Hippocampal formation (tissue), 2 donors: ENCODE measurements around the gene TXNRD1.
"Not testable (repeated sequence)": the region's sequence is repeated elsewhere in the genome, so short reads cannot be mapped to it uniquely, and the experiment has no call there.

Experiments used
- DNase-seq, 2 donors: peaks; one replicate each; lab custom pipeline; 2025; lab: John Stamatoyannopoulos, UW

The TXNRD1 gene

DNA sequence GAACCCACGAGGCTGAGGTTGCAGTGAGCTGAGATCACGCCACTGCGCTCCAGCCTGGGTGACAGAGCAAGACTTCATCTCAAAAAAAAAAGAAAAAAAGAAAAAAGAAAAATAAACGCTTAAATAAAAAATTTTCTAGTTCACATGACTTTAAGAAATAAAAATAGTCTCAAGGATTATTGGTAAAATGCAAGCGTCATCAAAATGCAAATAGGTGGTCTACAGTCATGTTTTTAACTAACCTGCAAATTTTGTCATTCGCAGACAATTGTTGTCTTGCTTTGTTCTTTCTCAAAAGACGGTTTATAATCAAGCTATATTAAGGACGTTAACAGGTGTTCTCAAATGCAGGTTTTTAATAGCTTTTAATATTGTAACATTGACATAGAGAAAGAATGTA is 22.4 kb downstream of the TXNRD1 start:
- no peak for DNase-seq

DNA sequence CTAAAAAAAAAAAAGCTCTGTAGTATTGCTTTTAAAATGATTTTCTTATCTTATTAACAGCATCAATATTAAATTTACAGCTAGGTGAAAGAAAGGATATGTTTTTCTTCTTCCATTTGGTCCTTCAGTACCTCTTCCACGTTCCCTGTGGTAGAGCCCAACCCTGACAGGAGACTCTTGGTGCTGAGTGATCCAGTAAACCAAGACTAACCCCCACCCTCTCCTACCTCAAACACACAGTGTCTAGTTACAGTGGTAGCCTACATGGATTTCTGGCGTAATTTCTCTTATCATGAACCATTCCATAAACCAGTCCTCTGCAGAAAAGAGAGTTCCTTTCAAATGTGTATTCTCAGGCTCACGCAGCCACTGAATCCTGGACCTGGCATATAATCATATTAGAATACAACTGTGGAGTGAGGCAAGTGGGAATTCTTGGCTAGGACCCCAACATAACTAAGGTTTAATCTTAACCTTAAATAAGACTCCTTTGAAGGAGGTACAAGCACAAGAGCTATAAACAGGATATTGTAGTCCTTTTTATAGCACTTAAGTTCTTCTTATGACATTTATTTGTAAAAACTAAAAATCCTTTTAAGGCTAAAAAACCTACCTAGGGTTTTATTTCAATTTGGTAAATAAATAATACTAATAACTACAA is 27.1 kb downstream of the TXNRD1 start:
- no peak for DNase-seq

DNA sequence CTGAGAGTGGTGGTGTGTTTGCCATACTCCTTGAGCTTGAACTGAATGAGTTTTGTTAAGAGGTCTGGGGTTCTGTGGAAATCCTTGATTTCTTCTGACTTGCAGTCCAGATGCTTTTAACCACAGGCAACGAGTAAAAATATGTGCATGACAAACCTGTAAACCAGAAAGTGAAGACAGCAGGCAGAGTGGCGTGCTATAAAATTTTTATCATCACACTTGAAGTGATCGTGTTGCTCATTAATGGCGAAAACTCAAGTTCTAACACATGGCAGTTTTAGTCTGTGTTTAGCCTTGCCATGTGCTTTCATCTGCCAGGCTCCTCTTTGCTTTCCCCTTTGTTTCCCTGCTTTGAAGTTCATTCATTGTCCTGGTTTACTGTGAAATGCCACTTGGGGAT is 28.0 kb downstream of the TXNRD1 start:
- no peak for DNase-seq

GRCh38 chr12:104243971-104244370 is 28.4 kb downstream of the TXNRD1 start:
- DNase-seq: no peak

DNA sequence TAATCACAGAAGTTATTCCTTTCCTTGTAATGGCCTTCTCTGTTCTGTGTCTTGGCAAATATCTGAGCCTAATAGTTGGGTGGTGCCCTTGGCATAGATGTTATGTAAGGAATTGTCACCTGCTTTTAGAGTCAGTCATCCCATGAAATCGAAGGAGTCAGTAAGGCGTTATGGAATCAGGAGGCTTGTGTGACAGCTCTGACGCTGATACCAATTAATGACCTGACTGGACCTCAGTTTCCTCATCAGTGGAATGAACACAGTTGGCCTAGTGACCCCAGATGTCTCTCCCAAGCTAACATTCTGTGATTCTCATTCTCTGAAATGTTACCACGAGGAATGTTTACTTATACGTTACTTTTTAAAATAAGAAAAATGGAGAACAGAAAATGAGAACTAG is 32.1 kb downstream of the TXNRD1 start:
- no peak for DNase-seq

- DNase-seq: no peak
Observed at GRCh38 chr12:104248444-104248843, 32.9 kb downstream of the TXNRD1 start.

DNA sequence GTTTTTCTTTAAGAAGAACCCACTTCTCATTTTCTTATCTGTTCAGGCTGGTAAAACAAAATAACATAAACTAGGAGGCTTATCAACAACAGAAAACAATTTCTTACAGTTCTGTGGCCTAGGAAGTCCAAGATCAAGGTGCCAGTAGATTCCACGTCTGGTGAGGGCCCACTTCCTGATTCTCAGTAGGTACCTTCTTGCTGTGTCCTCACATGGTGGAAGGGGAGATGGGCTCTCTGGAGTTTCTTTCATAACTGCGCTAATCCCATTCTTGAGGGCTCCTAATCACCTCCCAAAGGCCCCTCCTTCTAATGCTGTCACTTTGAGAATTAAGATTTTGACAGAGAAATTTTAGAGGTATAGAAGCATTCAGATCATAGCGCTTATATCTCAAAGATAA is 33.4 kb downstream of the TXNRD1 start:
- DNase-seq: no peak

- no peak for DNase-seq
Observed at GRCh38 chr12:104249898-104250297, 34.3 kb downstream of the TXNRD1 start.

DNA sequence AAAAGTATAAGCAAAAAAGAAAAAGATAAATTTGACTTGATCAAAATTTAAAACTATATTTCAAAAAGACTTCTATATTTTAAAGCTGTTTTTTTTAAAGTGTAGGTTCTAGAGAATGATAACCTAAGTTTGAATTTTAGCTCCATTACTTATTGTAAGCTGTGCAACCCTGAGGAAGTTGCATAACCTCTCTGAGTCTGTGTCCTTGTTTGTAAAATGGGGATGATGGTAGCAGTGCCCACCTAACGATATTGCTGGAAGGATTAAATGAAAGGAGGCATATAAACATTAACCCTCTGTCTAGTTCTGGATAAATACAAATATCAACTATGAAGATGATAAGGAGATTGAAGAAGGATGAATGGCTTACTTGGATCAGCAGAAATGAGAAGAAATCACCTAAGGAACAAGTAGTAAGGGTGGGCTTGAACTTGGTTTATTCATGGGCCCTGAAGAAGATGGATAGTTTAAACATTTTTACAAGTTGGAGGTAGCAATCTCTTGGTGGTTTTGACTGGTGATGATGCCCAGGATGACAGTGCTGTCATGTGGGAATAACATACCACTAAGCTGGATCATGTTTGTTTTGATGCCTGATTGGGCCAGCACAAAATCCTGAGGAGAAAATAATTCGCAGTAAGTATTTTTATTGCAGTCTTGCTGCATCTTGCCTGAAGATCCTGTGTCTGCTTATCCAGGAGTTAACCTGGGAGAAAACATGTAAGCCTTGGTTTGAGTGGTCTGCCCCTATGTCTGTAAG is 35.0 kb downstream of the TXNRD1 start:
- no peak for DNase-seq

GRCh38 chr12:104257913-104258472 is 42.4 kb downstream of the TXNRD1 start:
- no peak for DNase-seq

DNA sequence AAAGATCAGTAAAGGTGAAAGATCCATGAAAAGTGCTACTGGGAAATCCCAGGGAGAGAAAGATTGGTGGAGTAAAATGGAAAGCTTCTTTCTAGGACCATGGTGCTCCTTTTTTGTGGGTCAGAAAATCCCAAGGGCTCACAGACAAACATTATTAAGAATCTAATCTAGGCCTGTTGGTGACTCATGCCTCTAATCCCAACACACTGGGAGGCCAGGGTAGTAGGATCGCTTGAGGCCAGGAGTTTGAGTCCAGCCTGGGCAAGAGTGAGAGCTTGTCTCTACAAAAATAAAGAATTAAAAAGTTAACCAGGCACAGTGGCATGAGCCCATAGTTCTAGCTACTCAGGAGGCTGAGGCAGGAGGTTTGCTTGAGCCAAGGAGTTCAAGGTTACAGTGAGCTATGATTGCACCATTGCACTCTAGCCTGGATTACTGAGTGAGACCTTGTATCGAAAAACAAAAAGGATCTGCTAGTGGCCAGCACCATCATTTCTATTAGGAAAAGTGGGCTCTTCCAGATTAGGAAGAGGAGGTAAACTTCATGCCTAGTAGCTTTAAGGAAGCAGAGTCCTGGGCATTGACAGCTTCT is 43.0 kb downstream of the TXNRD1 start:
- DNase-seq: no peak

- no peak for DNase-seq
Observed at GRCh38 chr12:104263026-104263425, 47.4 kb downstream of the TXNRD1 start.

GRCh38 chr12:104263580-104264358 is 48.2 kb downstream of the TXNRD1 start:
- no peak for DNase-seq

DNA sequence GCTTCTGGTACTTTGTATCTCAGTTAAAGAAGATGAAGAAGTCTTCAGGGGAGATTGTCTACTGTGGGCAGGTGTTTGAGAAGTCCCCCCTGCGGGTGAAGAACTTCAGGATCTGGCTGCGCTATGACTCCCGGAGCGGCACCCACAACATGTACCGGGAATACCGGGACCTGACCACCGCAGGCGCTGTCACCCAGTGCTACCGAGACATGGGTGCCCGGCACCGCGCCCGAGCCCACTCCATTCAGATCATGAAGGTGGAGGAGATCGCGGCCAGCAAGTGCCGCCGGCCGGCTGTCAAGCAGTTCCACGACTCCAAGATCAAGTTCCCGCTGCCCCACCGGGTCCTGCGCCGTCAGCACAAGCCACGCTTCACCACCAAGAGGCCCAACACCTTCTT is 49.9 kb downstream of the TXNRD1 start:
- DNase-seq: not testable (repeated sequence)

- DNase-seq: no peak
Observed at GRCh38 chr12:104272938-104273337, 57.4 kb downstream of the TXNRD1 start.

GRCh38 chr12:104273503-104273902 is 57.9 kb downstream of the TXNRD1 start:
- DNase-seq: no peak

DNA sequence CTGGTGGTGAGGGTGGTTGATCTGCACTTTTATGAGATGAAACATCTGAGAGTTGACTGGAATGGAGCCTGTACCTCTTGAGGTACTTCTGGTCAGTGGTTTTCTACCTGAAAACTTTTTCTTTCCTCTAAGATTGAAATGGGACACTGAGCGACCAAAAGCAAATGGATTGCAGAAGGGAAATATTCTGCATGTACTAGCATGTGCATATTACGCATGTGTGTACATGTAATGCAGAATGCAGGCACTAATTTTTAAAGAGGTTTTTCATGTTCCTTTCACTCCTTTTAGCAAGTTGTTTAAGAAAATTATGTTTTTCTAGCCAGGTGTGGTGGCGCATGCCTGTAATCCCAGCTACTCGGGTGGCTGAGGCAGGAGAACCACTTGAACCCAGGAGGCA is 59.2 kb downstream of the TXNRD1 start:
- DNase-seq: no peak

DNA sequence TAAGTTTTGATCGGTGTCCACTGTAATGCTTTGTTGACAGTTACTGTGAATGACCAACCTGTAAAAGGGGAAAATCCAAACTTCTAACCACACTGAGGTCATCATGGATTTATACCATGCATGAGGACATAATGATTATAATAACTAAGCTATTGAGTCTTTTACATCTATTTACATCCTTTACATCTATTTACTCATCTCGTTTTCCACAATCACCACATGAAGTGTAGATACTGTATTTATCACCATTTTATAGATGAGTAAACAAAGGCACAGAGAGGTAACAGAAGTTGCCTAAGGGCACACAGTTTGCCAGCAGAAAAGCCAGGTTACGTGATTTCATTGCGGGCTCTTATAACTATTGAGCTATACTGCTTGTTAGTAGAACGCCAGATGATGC is 60.1 kb downstream of the TXNRD1 start:
- DNase-seq: no peak

DNA sequence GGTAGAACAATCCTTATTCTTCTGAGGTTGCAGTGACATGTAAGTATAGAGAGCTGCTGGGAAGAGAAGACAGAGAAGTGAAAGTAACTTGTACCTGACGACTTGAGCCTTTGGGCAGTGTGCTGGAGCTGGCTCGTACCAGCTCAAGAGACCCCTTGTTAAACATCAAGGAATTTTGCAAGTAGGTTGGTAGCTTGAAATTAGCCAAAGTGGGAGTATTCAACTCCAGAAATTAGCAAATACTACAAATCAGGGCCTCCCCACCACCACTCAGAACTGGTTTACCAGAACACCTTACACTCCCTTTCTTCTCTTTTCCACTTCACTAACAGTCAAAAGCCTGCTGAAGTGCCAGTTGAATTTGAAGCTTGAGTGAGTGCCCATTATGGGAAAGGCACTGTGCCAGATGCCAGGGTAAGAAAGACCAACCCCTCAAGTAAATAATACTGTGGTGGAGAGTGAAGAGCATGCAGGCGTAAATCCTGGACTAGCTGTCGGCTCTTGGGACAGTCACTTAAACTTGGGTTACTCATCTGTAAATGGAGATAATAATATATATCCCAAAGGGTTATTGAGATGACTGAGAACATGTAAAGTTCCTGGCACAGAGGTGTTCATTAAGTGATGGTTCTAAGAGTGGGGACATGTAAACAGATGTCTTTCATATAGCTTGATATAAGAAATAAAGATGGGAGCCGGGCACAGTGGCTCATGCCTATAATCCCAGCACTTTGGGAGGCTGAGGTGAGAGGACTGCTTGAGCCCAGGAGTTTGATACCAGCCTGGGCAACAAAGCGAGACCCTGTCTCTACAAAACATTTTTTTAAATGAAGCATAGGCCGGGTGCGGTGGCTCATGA is 60.9 kb downstream of the TXNRD1 start:
- DNase-seq: no peak

DNA sequence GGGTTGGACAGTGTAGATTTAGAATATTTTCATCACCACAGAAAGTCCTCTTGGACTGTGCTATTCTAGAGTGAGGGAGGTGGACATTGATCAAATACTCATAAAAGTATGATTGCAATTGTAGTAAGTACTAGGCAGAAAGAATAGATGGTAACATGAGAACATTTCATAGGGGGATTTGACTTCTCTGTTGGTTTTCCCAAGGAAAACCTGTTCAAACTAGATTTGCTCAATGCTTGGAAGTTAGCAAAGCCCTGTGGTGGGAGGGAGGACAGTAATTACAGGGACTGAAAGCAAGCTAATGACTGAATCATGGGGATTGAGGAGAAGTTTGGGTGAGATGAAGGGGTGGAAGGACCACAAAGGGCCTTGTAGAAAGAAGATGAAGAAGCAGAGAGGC is 63.6 kb downstream of the TXNRD1 start:
- no peak for DNase-seq

GRCh38 chr12:104280111-104280510 is 64.5 kb downstream of the TXNRD1 start:
- no peak for DNase-seq
